ENCODE measurements around the gene TRIM59.
A peak's percentile ranks its signal among the peaks of the same experiment; 100 is the strongest.

The TRIM59 gene, protein sequence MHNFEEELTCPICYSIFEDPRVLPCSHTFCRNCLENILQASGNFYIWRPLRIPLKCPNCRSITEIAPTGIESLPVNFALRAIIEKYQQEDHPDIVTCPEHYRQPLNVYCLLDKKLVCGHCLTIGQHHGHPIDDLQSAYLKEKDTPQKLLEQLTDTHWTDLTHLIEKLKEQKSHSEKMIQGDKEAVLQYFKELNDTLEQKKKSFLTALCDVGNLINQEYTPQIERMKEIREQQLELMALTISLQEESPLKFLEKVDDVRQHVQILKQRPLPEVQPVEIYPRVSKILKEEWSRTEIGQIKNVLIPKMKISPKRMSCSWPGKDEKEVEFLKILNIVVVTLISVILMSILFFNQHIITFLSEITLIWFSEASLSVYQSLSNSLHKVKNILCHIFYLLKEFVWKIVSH

DNA sequence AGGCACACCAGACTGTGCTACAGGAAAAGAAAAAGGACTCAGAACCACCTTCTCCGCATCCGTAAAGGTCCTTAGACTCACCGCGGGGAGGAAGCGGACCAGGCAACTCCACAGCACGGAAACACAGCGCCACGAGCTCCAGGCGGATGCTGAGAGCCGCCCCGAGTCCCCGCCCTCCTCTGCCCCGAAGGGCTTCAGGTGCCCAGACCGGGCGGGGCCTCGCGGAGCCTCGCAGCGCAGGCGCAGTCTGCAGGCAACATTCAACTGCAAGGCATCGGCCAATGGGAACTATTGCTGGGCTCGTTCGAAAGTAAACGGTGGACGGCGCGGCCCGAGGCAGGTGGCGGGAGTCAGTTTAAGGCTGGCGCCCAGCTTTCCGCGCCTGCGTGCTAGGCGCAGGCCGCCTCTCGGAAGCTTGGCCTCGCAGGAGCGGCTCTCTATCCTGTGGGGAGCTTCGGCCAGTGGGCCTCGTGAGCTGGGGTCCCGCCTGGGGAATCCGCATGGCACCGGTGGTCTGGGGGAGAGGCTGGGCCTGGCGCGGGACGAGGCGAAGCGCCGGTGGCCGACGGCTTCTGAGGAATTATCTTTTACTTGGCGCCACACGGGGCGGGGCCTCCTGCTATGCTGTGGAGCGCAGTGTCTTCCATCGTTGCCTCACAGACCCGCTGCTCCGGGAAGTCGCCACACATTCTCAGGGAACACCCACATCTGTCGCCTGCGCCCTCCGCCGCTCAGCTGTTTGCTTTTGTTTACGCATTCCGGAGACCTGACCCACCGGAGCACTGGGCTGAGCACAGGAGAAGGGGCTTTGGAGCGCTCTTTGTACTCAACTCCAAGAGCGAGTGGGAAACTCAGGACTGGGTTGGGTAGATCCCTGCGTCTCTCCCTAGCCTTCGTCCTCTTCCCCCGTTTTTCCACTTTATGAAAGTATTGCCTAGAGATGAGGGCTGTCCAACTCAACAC lies at the start of gene TRIM59:
Gene TRIM59, minus strand, starts transcription at position 151 of the 963 bp plus-strand sequence. CDS start 10,603 bp downstream, outside the sequence.
- DNase-seq (ENCODE audit: low read depth), result peak; percentile 83

DNA sequence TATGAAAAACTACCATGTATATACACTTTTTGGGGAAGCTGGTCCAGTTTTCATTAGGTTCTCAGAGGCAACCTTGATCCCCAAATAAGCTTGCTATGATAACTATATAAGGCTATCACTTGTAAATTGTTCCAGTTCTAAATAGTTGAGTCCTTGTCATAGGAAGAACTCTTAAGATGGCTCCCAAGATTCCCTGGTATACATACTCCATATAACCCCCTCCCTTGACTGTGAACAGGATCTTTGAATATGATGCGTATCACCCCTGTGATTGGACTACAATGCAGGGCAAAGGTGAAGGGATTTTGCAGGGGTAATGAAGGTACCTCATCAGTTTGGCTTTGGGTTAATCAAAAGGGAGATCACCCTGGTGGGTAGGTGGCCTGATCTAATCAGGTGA lies 48.6 kb upstream of the TRIM59 start:
- no peak for DNase-seq (ENCODE audit: low read depth)

DNA sequence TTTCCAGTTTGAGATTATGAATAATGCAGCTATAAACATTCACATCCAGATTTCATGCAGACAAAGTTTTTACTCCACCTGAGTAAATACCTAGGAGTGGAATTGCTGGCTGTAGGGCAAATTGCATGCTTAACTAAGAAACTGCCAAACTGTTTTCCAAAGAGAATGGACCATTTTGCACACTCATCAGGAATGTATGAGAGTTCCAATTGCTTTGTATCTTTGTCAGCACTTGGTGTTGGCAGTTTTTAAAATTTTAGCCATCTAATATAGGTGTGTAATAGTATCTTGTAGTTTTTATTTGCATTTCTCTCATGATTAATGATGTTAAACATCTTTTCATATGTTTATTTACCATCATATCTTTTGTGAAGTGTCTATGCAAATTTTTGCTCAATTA lies 40.6 kb upstream of the TRIM59 start:
- DNase-seq (ENCODE audit: low read depth), result no peak

DNA sequence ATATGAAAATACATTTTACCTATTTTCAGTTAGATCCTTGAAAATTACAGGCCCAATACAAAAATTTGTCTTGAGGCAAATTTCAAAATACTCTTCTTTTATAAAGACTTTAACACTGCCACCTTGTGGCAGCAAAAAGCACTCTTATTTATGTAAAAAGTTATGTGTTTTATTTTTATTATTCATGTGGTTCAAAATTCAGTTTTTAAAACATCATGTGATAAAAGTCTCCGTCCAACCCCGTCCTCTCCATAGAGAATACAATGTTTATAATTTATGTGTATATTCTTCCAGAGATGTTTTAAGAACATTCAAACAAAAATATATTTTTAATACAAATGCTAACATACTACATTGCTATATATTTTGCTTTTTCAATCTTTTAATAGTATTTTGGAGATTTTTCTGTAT lies 36.9 kb upstream of the TRIM59 start:
- DNase-seq (ENCODE audit: low read depth), result no peak

DNA sequence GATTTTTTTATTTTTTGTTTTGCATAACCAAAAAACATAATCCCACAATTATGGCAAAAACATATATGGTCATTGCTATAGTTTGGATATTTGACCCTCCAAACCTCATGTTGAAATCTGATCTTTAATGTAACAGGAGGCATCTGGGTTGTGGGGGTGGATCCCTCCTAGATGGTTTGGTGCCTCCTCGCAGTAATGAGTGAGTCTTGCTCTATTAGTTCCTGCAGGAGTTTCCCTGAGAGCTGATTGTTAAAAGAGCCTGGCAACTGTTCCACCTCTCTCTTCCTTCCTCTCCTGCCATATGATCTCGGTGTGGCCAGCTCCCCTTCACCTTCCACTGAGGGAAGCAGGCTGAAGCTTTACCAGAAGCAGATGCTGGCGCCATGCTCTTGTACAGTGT lies 33.2 kb upstream of the TRIM59 start:
- DNase-seq (ENCODE audit: low read depth), result no peak

DNA sequence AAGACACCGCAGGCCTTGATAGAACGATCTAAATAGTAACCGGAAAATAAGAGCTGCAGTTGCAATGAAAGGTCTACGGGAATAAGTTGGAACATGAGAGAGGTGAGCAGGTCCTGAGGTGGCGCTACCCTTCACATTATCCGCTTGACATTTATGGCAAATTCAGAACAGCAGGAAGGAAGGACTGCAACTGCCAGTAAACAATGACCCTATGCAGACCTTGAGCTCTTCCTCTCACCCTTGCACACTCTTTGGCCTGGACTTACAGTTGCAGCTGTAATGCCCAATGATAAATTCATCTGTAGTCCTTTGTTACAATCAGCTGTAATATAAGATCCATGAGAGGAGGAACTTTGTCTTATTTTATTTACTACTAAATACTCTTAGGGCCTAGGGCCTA lies 32.3 kb upstream of the TRIM59 start:
- DNase-seq (ENCODE audit: low read depth), result no peak

DNA sequence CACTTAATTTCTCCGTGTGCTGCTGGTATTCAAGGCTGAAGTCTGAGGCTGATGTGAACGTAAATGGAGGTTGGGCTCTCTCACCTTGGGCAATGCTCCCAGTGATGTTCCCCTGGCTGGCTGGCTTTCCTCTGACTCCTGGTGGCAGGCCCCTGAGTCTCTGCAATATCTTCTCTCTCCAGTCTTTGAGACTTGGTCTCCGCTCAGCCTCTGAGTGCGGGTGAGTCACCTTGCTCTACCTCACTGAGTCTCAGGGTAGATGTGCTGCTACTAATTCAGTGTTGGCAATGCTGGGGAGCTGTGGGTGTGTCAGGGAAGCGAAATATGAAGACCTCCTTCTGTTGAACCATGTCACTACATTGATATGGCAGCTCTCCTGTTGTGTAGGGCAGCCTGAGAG lies 31.3 kb upstream of the TRIM59 start:
- DNase-seq (ENCODE audit: low read depth), result no peak

DNA sequence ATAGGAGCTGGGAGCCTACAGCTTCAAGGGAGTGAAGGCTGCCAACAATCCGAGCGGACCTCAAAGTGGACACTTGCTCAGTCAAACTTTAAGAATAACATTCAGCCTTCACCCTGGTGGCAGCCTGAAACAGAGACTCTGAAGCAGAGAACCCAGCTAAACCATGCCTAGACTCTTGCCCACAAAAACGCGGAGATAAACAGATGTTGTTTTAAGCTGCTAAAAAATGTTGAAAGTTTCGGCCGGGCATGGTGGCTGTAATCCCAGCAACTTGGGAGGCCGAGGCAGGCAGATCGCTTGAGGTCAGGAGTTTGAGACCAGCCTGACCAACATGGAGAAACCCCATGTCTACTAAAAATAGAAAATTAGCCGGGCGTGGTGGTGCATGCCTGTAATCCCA lies 29.8 kb upstream of the TRIM59 start:
- DNase-seq (ENCODE audit: low read depth), result no peak

DNA sequence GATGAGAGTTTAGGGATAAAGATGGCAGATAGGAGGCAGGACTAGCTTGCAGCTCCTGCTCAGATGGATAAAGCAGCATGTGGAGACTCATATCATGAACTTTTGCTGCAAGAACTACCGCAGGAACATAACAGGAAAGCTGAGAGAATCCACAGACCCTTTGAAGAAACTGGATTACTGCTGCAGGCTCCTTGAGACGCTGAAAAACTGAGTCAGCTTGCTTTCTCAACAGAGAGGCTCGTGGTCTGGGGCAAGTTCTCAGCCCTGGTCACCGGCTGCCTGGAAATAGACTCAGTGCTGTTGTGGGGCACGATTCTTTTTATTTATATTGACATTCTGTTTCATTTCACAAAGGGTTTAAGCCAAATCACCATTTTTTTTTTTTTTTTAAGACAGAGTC lies 28.8 kb upstream of the TRIM59 start:
- DNase-seq (ENCODE audit: low read depth), result no peak

DNA sequence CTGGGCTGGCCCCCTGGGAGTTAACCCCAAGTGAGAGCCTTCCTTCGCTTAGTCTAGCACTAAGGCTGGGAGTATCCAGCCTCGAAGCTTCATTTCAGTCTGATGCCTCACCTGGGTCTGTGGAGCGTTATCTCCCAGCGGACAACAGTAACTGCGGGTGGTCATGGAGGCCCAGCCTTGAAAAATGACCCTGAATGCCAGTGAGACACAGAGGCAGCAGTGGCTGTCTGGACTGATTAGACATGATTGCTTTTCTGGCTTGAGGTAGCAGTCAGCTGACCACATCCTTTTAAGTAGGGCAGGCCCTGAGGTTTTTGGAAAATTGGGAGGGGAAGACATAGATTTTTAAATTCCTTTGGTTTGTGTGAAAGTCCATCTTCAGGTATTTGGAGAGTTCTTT lies 28.2 kb upstream of the TRIM59 start:
- no peak for DNase-seq (ENCODE audit: low read depth)

DNA sequence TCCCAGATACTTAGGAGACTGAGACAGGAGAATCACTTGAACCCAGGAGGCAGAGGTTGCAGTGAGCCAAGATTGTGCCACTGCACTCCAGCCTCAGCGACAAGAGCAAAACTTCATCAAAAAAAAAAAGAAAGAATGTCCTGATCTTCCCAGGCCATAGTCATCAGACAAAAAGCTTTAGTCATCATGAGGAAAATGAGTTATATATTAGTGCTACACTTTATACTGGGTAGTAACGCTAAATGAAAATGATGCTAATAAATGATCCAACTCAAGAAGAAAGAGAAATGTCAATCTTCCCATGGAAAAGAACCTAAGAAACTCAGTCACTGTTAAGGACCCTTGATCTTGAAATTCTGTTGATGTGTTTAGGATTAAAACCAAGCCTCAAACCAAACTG lies 26.3 kb upstream of the TRIM59 start:
- no peak for DNase-seq (ENCODE audit: low read depth)

DNA sequence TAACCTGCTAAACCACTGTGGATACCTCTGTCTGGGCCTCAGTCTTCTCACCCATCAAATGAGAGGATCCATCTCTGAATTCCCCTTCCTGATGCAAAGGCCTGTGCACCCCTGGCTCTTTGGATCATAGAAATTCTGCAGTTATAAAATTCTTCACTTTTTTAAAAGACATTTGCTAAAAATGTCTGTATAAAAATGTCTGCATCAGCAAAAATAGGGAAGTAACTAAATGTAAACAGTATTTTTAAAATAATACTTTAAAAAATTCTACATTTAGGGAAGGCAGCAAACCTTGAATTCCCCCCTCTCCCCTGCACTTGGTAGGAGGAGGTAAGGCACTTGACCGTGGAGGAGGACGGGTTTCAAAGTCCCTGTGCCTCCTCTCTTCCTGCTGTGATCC lies 25.6 kb upstream of the TRIM59 start:
- no peak for DNase-seq (ENCODE audit: low read depth)

DNA sequence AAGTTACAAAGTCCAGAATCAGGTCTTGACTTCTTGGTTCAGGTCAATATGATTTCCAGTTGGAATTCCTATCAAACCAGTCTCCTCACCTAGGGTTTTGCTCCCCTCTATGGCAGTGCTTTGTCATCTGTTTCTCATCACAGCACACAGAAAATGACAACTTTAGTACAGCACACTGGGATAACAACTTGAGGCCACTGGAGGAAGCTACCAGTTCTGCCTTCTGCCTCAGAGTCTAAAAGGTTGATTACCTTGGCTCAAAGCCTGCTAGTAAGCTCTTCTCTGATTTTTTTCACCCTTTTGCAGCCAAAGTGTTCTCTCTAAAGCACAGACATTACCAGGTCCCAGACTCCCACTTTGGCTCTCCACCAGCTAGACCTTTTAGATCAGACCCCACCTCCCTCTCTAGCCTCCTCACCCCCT lies 24.8 kb upstream of the TRIM59 start:
- DNase-seq (ENCODE audit: low read depth), result no peak

DNA sequence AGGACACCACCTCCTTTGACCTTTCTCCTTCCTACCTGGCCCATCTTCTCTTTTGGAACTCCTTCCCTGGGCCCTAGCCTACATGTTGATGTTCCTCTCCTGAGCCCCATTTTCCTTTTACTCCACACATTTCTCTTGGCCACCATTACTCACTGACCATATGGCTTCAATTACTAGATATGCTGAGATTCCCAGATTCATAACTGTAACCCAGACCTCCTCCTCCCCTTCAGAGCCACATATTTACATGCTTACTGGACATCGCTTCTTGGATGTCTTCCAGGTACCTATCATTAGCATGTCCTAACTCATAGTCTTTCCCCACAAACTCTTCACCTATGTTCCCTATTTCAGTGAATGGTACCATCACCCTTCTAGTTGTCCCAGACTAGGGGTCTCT lies 24.4 kb upstream of the TRIM59 start:
- DNase-seq (ENCODE audit: low read depth), result peak; percentile 75

DNA sequence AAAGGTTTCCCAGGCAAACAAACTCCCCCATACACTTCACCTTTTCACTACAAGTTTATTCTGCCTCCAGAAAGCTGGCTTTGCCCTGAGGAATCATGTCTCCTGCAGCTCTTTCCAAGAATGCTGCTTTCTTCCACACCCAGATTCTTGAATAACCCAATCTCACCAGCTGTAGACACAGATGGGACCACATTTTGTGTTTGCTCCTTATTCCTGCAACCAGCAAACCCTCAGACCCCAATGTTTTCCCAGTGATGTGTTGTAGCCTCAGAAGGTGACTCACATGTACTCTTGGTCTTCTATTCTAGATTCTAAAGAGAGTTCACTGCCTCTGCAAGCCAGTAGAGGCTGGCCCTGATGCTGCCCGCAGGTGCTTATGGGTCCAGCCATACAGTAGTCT lies 23.6 kb upstream of the TRIM59 start:
- no peak for DNase-seq (ENCODE audit: low read depth)

DNA sequence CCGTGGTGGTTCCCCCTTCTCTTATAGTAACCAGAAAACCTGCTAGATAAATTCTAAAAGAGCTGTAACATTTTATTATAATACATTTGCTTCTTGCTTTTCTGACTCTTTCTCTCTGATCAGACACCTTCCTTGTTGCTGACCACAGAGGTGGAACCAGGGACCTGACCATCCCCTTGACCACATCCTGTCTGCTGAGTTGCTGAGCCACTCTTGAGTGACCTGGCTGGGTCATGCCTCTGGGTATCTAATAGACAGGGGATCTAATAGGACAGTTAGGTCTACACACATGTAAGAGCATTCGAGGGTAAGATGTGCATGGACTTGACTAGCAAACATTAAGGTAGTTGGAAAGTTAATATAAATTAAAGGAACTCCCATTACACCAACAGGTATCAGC lies 22.8 kb upstream of the TRIM59 start:
- no peak for DNase-seq (ENCODE audit: low read depth)

DNA sequence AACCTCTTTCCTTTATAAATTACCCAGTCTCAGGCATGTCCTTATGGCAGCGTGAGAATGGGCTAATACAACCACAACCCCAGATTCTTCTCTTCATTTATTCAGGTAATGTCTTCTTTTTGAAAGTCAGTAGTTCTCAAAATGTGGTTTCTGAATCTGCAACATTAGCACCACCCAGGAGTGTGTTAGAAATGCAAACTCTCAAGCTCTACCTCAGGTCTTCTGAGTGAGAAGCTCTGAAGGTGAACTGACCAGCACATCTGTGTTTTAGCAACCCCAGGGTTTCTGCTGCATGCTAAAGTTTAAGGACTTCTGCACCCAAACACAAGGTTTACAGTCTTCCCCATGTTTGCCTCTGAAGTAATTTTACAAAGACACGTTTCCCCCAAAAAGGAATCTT lies 22.3 kb upstream of the TRIM59 start:
- DNase-seq (ENCODE audit: low read depth), result no peak

DNA sequence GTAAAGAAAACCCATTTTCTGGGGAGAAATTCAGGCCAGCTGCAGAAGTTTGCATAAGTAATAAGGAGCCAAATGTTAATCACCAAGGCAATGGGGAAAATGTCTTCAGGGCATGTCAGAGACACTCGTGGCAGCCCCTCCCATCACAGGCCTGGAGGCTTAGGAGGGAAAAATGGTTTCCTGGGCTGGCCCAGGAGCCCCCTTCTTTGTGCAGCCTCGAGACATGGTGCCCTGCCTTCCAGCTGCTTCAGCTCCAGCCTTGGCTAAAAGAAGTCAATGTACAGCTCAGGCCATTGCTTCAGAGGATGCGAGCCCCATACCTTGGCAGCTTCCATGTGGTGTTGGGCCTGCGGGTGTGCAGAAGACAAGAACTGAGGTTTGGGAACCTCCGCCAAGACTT lies 20.6 kb upstream of the TRIM59 start:
- DNase-seq (ENCODE audit: low read depth), result no peak

DNA sequence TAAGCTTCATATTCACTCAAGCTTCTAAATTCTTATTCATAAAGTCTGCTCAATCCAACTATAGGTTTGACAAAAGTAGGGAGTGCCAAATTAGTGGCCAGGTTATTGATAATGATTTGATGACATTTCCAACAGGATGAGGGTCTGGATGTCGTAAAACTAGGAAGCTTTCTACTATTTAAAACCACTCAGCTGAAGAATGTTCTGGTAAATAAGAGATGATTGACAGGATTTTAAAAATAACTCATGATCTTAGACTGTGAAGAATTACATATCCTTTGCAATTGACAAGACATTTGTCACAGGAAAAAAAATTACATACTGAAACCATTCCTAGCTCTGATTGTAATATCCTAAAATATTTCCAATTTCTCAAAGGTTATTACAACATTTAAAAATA lies 15.4 kb upstream of the TRIM59 start:
- DNase-seq (ENCODE audit: low read depth), result no peak

DNA sequence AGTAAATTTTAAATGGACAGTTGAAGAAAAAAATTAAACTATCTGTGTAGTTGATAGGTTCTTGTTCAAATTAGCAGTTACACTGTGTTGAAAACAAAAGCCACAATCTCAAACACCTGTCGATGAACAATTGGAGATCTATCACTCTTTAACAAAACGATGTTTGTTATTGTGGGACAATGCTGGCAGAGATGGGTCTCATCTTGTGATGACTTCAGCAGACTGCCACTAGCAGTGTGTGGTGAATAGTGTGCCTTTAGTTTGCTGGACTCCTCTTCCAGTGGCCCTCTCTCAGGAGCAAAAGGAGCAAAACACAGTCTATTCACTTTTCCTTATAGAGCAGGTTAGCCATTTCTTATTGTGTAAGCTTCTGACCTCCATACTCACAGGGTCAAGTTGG lies 14.7 kb upstream of the TRIM59 start:
- no peak for DNase-seq (ENCODE audit: low read depth)

DNA sequence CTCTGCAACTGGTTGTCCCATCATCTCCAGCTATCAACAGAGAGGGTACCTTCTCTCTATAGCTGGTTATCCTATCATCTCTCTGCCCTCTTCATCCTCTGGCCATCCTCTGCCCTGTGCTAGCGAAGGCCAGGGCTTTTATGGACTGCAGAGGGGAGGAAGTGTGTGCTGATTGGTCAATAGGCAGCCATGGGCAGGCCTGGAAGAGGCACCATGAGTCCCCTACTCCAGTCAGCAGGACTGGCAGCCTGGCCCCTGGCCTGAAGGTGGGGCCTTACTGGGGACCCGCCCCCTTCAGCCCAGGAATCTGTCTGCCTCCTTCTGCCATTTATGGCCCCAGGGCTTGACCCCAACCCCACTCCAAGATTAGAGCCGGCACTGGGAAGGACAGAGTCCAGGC lies 10.4 kb upstream of the TRIM59 start:
- no peak for DNase-seq (ENCODE audit: low read depth)

DNA sequence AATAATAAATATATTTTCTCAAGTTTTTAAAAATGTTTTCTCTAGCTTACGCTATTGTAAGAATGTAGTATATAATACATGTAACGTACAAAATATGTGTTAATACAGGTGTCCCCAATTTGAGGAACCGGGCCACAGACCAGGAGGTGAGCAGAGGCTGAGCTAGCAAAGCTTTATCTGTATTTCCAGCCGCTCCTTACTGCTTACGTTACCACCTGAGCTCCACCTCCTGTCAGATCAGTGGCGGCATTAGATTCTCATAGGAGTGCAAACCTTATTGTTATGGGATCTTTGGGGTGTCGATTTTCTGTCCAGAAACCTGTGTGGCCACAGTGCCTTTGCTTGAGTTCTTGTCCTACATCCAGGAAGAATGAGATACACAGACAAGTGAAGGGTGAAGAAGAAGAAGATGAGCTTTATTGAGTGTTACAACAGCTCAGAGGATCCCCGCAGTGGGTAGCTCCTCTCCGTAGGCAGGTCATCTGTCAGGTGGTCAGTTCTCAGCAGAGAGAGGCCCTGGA lies 9.9 kb upstream of the TRIM59 start:
- no peak for DNase-seq (ENCODE audit: low read depth)

DNA sequence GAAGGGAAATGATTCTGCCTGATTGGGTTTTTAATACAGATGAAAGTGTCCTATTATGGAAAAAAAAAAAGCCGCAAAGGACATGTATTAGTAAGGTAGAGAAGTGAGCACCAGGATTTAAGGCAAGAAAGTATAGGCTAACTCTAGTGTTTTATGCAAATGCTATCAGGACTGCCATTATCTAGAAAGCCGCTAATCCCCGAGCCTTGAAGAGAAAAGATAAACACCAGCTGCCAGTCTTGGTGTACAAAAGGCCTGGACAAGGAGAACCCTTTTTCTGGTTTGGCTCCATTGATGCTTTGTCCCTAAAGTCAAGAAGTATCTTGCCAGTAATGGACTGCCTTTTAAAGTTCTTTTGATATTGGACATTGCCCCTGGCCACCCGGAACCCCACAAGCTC lies 8.6 kb upstream of the TRIM59 start:
- DNase-seq (ENCODE audit: low read depth), result no peak

Measured in HS-27A (cell line).